Smooth muscle cell of the brain vasculature (primary cell): Measurements from ENCODE around the gene C9orf43.
"Not testable (repeated sequence)": the region's sequence is repeated elsewhere in the genome, so short reads cannot be mapped to it uniquely, and the experiment has no call there.

Source experiments
- DNase-seq: peaks from one replicate; pipeline ENCODE4 v3.0.0-alpha.2; 2012; ENCODE audit warnings: low read depth, low spot score

C9orf43 gene

DNA sequence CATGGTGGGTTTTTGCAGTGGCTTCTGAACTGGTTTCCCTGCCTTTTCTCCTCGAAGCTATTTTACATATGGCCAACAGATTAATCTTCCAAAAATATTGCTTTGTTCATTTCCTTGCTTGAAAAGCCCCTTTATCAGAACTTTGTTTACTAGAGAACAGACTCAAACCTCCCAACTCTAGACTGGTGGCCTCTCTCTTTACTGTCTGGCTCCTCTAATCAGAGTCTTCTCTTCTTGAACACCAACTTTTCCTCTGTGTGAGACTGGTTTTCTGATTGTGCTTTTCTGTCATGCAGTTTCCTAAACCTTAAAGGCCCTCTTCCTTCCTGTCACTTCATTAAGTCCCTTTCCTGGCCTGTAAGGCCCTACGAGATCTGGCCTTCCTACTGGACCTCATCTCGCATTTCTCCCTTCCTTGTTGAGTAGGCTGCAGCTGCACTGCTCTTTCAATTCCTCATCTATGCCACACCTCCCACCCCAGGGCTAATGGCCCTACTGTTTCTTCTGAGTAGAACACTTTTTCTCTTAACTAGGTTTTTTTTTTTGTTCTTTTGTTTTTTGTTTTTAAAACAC, 5.7 kb downstream of the C9orf43 start:
- no peak for DNase-seq

GRCh38 chr9:113417370-113417769, 6.8 kb downstream of the C9orf43 start:
- DNase-seq = no peak

DNA sequence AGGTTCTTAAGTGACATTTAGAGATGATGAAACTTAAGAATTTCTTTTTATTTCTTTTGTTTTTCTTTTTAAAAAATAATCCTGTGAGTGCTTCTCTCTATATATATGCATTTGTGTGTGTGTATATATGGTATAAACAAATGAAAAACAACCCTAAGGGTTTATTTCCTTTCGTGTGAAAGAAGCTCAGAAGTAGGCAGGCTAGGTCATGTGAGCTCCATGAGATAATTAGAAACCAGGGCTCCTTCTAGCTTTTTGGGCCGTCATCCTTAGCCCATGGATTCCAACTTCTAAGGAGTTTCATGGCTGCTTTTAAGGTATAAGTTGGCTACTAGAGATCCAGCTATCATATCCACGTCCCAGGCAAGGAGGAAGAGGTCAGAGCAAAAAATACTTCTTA, 11.2 kb downstream of the C9orf43 start:
- no peak for DNase-seq

- no peak for DNase-seq
Observed at GRCh38 chr9:113425072-113425471, 14.5 kb downstream of the C9orf43 start.

GRCh38 chr9:113426701-113427100, 16.2 kb downstream of the C9orf43 start:
- DNase-seq = no peak

GRCh38 chr9:113427629-113428028, 17.1 kb downstream of the C9orf43 start:
- DNase-seq = no peak

DNA sequence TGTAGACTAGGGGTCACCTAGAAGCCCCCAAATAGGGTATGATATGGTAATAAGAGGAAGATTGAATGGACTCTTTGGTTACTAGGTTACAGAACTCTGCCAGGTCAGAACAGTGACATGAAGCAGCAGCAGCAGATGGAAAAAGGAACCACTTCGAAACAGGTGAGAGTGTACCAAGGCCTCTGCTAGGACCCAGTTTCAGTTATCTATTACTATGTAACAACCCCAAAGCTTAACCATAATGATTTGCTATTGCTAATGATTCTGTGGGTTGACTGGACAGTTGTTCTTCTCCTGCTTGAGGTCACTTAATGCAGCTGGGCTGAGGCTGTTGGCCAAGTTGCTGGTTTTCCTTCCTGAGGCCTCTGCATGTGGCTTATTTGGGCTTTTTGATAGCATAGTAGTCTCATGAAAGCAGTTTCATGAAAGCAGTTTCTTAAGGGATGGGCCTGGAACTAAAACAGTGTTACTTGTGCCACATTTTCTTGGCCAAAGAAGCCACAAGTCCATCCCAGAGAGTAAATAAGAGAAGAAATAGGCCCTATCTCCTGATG, 17.6 kb downstream of the C9orf43 start:
- no peak for DNase-seq

- no peak for DNase-seq
Observed at GRCh38 chr9:113431191-113431590, 20.6 kb downstream of the C9orf43 start.

DNA sequence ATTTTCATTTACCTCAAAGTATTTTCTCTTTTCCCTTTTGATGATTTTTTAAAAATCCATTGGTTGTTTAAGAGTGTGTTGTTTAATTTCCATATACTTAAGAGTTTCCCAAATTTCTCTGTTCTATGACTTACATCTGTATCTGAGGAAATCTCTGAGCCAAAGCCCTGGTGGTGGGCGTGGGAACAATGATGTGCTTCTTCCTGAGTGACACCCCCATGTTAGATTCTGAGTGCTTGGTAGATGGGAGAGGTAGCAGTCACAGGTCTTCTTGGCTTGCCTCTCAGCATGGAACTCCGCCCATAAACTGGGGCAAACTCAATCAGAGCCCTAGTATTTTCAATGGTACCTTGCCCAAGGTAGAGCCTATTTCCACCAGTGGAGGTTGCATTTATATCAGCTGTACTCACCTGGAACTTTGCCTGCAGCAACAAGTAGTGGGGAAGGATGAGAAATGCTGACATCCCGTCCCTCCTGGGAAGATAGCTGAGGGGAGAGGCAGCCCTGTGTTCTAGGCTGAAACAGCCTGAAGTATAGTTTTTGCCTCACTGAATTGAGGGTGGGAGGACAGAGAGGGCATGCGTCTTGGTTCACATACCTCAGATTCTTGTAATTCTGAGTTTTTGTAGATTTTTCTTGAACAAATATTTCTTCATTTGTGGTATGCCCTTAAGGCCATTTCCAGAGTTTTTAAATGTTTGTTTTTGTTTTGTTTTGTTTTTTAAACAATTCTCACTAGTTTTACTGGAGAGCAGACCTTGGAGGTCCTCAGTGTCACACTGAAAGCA, 26.4 kb downstream of the C9orf43 start:
- no peak for DNase-seq

GRCh38 chr9:113437716-113438115, 27.2 kb downstream of the C9orf43 start:
- DNase-seq = not testable (repeated sequence)

DNA sequence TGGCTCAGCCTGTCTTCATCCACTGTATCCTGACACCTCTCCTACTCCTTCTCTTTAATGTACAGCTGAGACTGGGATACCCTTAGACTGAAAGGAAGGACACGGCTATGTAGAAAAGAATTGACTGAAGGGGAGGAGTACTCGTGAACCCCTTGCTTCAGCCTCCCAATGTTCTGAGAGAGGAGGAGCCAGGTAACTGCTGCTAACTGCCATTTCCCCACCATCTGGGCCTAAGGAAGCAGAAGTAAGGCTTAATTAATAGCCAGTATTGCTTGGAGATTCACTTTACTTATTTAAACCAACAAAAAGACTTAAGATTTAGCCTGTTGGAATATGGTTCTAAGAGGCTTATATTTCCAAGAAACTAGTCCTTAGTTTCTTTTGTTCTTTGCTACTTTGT, 34.2 kb downstream of the C9orf43 start:
- DNase-seq = no peak

DNA sequence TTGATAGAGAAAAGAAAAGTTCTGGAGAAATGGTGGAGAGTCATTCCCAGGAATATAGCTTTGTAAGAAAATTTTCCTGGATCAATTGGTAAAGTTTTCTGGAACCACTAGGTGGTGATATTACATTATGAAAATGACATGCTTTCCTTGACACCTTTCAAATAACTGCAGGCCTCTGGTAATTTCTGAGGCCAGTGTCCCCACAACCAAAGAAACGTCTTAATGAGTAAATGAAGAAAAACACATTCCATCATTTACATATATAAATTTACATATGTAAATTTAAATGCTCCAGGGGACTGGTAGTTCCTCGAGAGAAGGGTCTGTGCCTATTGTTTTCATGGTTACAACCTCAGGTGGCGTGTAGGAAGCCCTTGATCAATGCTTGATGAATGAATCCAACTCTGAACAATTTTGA, 35.8 kb downstream of the C9orf43 start:
- no peak for DNase-seq

- no peak for DNase-seq
Observed at GRCh38 chr9:113449376-113449775, 38.8 kb downstream of the C9orf43 start.

GRCh38 chr9:113452113-113452605, 41.6 kb downstream of the C9orf43 start:
- no peak for DNase-seq

DNA sequence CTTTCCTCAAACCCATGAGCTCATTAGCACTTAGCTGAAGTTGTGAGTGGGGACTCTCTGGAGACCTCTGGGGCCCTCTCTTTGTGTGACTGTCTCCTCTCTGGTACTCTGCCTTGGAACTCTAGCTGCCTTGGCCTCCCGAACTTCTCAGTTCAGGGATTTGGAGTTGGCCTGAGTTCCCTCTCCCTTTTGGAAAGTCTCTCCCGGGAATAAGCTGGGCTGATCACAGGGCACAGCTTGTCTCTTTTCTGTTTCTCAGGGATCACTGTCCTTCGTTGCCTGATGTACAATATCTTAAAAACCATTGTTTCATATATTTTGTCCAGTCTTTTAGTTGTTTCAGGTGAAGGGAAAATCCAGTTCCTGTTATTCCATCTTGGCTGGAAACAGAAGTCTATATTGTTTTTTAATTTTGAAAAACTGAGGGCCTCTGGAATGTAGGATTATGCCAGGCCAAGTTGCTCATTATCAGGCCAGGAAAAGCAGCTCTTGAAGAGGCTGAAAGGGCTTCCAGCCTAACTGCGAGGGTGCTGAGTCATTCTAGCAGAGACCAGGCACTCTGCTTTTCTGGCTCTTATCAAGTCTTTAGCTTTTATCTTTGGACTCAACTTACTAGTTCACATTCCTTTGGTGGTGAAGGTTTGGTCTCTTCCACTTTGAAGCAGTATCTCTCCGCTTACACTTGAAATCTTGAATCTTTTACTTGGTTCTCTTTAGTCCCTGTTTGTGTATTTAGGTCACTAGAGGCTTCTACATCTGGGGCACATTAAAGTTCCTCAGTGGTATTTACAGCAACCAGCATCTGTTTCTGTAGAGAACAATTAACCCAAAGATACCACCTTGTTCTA, 44.6 kb downstream of the C9orf43 start:
- peak; percentile 52 for DNase-seq

DNA sequence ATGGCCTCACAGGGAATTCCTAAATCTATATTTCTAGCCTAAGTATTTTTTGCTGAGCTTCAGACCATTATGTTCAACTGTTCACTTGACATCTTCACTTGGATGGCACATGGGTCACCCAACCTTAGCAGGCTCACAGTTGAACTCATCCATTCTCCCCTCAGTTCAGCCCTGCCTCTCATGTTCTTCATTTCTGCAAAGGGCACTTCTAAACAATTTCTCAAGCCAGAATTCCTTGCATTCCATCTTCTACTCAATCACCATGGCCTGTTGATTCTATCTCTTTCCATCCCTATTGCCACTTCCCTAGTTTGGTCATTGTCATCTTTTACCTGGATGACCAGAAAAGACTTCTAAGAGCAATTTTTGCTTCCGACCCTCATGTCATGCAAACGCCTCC, 45.7 kb downstream of the C9orf43 start:
- no peak for DNase-seq

DNA sequence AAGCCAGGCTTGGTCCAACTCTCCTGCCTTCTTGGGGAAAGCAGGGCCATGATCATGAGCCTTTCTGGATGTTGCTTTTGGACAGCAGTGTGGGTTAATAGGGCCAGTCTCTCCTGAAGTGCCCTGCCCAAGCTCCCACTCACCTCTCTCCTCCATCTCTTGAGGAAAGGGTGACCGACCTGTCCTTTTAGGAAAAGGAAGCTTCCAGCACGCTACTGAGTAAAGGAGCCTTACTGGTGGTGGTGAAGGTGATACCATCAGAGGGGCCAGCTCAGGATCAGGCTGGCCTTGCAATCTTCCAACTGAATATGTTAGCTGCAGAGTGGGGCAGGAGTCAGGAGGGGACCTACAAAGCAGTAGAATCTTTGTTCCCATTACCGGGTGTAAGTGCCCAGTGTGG, 50.7 kb downstream of the C9orf43 start:
- DNase-seq = no peak

GRCh38 chr9:113461943-113462342, 51.4 kb downstream of the C9orf43 start:
- DNase-seq = no peak

DNA sequence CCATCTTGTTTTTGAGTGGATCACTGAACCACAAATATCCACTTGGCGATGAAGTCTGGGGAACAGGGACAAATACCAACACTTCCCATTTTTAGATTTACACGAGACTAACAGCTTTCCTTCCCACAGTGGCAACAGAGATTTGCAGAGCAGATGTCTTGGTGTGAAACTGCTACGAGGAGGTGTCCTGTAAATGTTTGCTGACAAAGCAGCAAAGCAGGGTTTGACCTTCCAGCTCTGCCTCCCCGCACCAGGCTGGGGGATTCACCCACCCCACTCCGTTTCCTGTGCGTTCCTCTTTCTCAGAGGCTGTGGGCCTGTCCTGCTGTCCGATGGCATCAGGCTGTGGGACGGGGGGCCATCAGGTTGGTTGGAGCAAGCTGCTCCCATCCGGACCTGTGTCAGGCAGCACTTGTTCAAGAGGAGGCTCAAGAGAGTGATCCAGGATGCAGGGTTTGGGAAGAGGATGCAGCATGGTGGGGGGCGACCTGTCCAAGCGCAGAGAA, 52.3 kb downstream of the C9orf43 start:
- no peak for DNase-seq

- no peak for DNase-seq
Observed at GRCh38 chr9:113463418-113464285, 53.1 kb downstream of the C9orf43 start, which contains the start of gene RGS3. Gene RGS3, plus strand, starts transcription at chr9:113463727. Its CDS starts 76 bp downstream, at chr9:113463803.

- no peak for DNase-seq
Observed at GRCh38 chr9:113464286-113464660, 53.7 kb downstream of the C9orf43 start.
